Activated naive CD8-positive, alpha-beta T cell (primary cell): Measurements from ENCODE around the gene NEK7.
A peak's percentile ranks its signal among the peaks of the same experiment; 100 is the strongest.

ENCODE experiments used
- H3K27ac Mint-ChIP-seq: one replicate; pipeline ENCODE4 v1.8.0; 2021; ENCODE audit warnings: mixed read lengths
- H3K27me3 Mint-ChIP-seq: one replicate; pipeline ENCODE4 v1.8.0; 2021; ENCODE audit warnings: mixed read lengths
- H3K36me3 Mint-ChIP-seq: one replicate; pipeline ENCODE4 v1.8.0; 2021; ENCODE audit warnings: mixed read lengths
- H3K4me1 Mint-ChIP-seq: one replicate; pipeline ENCODE4 v1.8.0; 2021; ENCODE audit warnings: low read depth, mixed read lengths
- H3K4me3 Mint-ChIP-seq: one replicate; pipeline ENCODE4 v1.8.0; 2021; ENCODE audit warnings: mild to moderate bottlenecking, mixed read lengths
- H3K9me3 Mint-ChIP-seq: one replicate; pipeline ENCODE4 v1.8.0; 2021; ENCODE audit warnings: low read depth, mixed read lengths

The NEK7 gene

GRCh38 chr1:198263186-198263585 lies 106.4 kb downstream of the NEK7 start:
- no peaks in the 10 kb centered on the region for H3K27me3 Mint-ChIP-seq
- no peaks in the 10 kb centered on the region for H3K9me3 Mint-ChIP-seq
- peaks cover 6% of the 10 kb centered on the region for H3K36me3 Mint-ChIP-seq
- H3K4me1 Mint-ChIP-seq = peaks cover 38% of the 10 kb centered on the region
- peak overlapping the region; percentile 50 for H3K27ac Mint-ChIP-seq
- no peak overlapping the region for H3K4me3 Mint-ChIP-seq

- no peak overlapping the region for H3K4me3 Mint-ChIP-seq
- H3K4me1 Mint-ChIP-seq = peaks cover 29% of the 10 kb centered on the region
- H3K27me3 Mint-ChIP-seq = no peaks in the 10 kb centered on the region
- H3K9me3 Mint-ChIP-seq = no peaks in the 10 kb centered on the region
- H3K36me3 Mint-ChIP-seq = peaks cover 6% of the 10 kb centered on the region
- H3K27ac Mint-ChIP-seq = no peak overlapping the region
Observed at GRCh38 chr1:198264282-198264681, 107.5 kb downstream of the NEK7 start.

GRCh38 chr1:198265073-198265661 lies 108.4 kb downstream of the NEK7 start:
- Mint-ChIP-seq H3K36me3 (peaks cover 6% of the 10 kb centered on the region), H3K27ac (peak overlapping the region; percentile 25), H3K4me3 (no peak overlapping the region), H3K4me1 (peaks cover 20% of the 10 kb centered on the region), H3K9me3 (no peaks in the 10 kb centered on the region), H3K27me3 (no peaks in the 10 kb centered on the region)

- Mint-ChIP-seq H3K4me1 (peaks cover 15% of the 10 kb centered on the region), H3K27ac (no peak overlapping the region), H3K27me3 (no peaks in the 10 kb centered on the region), H3K36me3 (peaks cover 6% of the 10 kb centered on the region), H3K9me3 (no peaks in the 10 kb centered on the region), H3K4me3 (no peak overlapping the region)
Observed at GRCh38 chr1:198267056-198267455, 110.3 kb downstream of the NEK7 start.

GRCh38 chr1:198267921-198268320 lies 111.1 kb downstream of the NEK7 start:
- Mint-ChIP-seq H3K4me3 (no peak overlapping the region), H3K27me3 (no peaks in the 10 kb centered on the region), H3K36me3 (peaks cover 4% of the 10 kb centered on the region), H3K9me3 (no peaks in the 10 kb centered on the region), H3K27ac (no peak overlapping the region), H3K4me1 (peaks cover 19% of the 10 kb centered on the region)

GRCh38 chr1:198268784-198269645 lies 112.2 kb downstream of the NEK7 start:
- no peak overlapping the region for H3K4me3 Mint-ChIP-seq
- no peaks in the 10 kb centered on the region for H3K9me3 Mint-ChIP-seq
- peaks cover 3% of the 10 kb centered on the region for H3K36me3 Mint-ChIP-seq
- peaks cover 24% of the 10 kb centered on the region for H3K4me1 Mint-ChIP-seq
- H3K27me3 Mint-ChIP-seq = no peaks in the 10 kb centered on the region
- H3K27ac Mint-ChIP-seq = no peak overlapping the region

GRCh38 chr1:198269646-198269940 lies 112.8 kb downstream of the NEK7 start:
- no peaks in the 10 kb centered on the region for H3K9me3 Mint-ChIP-seq
- H3K4me3 Mint-ChIP-seq = no peak overlapping the region

GRCh38 chr1:198270273-198270828 lies 113.6 kb downstream of the NEK7 start:
- H3K36me3 Mint-ChIP-seq = no peaks in the 10 kb centered on the region
- H3K27me3 Mint-ChIP-seq = no peaks in the 10 kb centered on the region
- H3K4me3 Mint-ChIP-seq = no peak overlapping the region
- peaks cover 22% of the 10 kb centered on the region for H3K4me1 Mint-ChIP-seq
- no peaks in the 10 kb centered on the region for H3K9me3 Mint-ChIP-seq
- no peak overlapping the region for H3K27ac Mint-ChIP-seq

More at GRCh38 chr1:198269646-198269940, 112.8 kb downstream of the NEK7 start:
- Mint-ChIP-seq H3K27me3 (no peaks in the 10 kb centered on the region), H3K4me1 (peaks cover 25% of the 10 kb centered on the region), H3K27ac (no peak overlapping the region), H3K36me3 (peaks cover 3% of the 10 kb centered on the region)

GRCh38 chr1:198271467-198271866 lies 114.7 kb downstream of the NEK7 start:
- no peaks in the 10 kb centered on the region for H3K9me3 Mint-ChIP-seq
- no peaks in the 10 kb centered on the region for H3K36me3 Mint-ChIP-seq
- H3K4me3 Mint-ChIP-seq = no peak overlapping the region
- no peak overlapping the region for H3K27ac Mint-ChIP-seq
- H3K4me1 Mint-ChIP-seq = peaks cover 22% of the 10 kb centered on the region
- H3K27me3 Mint-ChIP-seq = no peaks in the 10 kb centered on the region

GRCh38 chr1:198272492-198272891 lies 115.7 kb downstream of the NEK7 start:
- Mint-ChIP-seq H3K27ac (peak overlapping the region; percentile 41), H3K36me3 (no peaks in the 10 kb centered on the region)

GRCh38 chr1:198273748-198274295 lies 117.0 kb downstream of the NEK7 start:
- no peaks in the 10 kb centered on the region for H3K27me3 Mint-ChIP-seq

More at GRCh38 chr1:198272492-198272891, 115.7 kb downstream of the NEK7 start:
- Mint-ChIP-seq H3K4me1 (peaks cover 22% of the 10 kb centered on the region), H3K9me3 (no peaks in the 10 kb centered on the region), H3K4me3 (no peak overlapping the region), H3K27me3 (no peaks in the 10 kb centered on the region)

GRCh38 chr1:198275597-198275996 lies 118.8 kb downstream of the NEK7 start:
- Mint-ChIP-seq H3K27ac (no peak overlapping the region), H3K36me3 (no peaks in the 10 kb centered on the region), H3K27me3 (no peaks in the 10 kb centered on the region)

More at GRCh38 chr1:198273748-198274295, 117.0 kb downstream of the NEK7 start:
- H3K9me3 Mint-ChIP-seq = no peaks in the 10 kb centered on the region
- H3K36me3 Mint-ChIP-seq = no peaks in the 10 kb centered on the region
- H3K4me3 Mint-ChIP-seq = no peak overlapping the region
- H3K27ac Mint-ChIP-seq = peak overlapping the region; percentile 16
- H3K4me1 Mint-ChIP-seq = peaks cover 22% of the 10 kb centered on the region

GRCh38 chr1:198276241-198276640 lies 119.4 kb downstream of the NEK7 start:
- Mint-ChIP-seq H3K9me3 (no peaks in the 10 kb centered on the region), H3K27ac (no peak overlapping the region), H3K27me3 (no peaks in the 10 kb centered on the region), H3K36me3 (no peaks in the 10 kb centered on the region), H3K4me1 (peaks cover 19% of the 10 kb centered on the region), H3K4me3 (no peak overlapping the region)

More at GRCh38 chr1:198275597-198275996, 118.8 kb downstream of the NEK7 start:
- no peaks in the 10 kb centered on the region for H3K9me3 Mint-ChIP-seq
- H3K4me1 Mint-ChIP-seq = peaks cover 22% of the 10 kb centered on the region
- no peak overlapping the region for H3K4me3 Mint-ChIP-seq

GRCh38 chr1:198278943-198279342 lies 122.1 kb downstream of the NEK7 start:
- peaks cover 4% of the 10 kb centered on the region for H3K4me1 Mint-ChIP-seq
- H3K4me3 Mint-ChIP-seq = no peak overlapping the region
- H3K9me3 Mint-ChIP-seq = no peaks in the 10 kb centered on the region
- no peak overlapping the region for H3K27ac Mint-ChIP-seq
- H3K27me3 Mint-ChIP-seq = no peaks in the 10 kb centered on the region
- peaks cover 5% of the 10 kb centered on the region for H3K36me3 Mint-ChIP-seq

GRCh38 chr1:198280080-198280479 lies 123.3 kb downstream of the NEK7 start:
- Mint-ChIP-seq H3K9me3 (no peaks in the 10 kb centered on the region), H3K4me3 (no peak overlapping the region), H3K4me1 (peaks cover 2% of the 10 kb centered on the region), H3K27me3 (no peaks in the 10 kb centered on the region), H3K36me3 (peaks cover 8% of the 10 kb centered on the region), H3K27ac (no peak overlapping the region)
